Right lobe of liver (tissue), 4 donors: ENCODE data around the gene SPECC1L.

Experiments
- CTCF ChIP-seq, 4 donors: fragments of 200-600 bp in 3 of 4; fragments of 450-650 bp in 1 of 4; IDR thresholded peaks; one replicate each; pipeline versions ENCODE4 v1.5.1 to v1.8.0; 2016 to 2022; ENCODE audit warnings: antibody characterized with exemption in 4 of 4, mild to moderate bottlenecking in 2 of 4
- POLR2A ChIP-seq: fragments of 450-650 bp; IDR thresholded peaks from one replicate; pipeline ENCODE4 v1.6.1; 2017; ENCODE audit warnings: antibody characterized with exemption, mild to moderate bottlenecking
- donor health status: DM: no; HTN: no; CAD: no.
- donor health status: DM: no; HTN: no; CAD: no.
- donor health status: DM: no; HTN: yes; CAD: no.

- TF ChIP-seq CTCF (IDR thresholded peaks at IDR 0.05) (peak; percentile 62 to 85 (median 64)), POLR2A (no peak)
These were observed 22.9 kb upstream of the SPECC1L start for GRCh38 chr22:24247564-24248344.
